Activated CD4-positive, alpha-beta memory T cell treated with anti-CD3 and anti-CD28 coated beads for 36 hours (primary cell): ENCODE data around the gene DCAF8L2. TPM values are rescaled to one million over a fixed set of nuclear protein-coding genes. Genes with fewer than 3 reads are reported as not detected.
"Not testable (repeated sequence)": the region's sequence is repeated elsewhere in the genome, so short reads cannot be mapped to it uniquely, and the experiment has no call there.

Experiments
- CTCF ChIA-PET: fragments of 350-600 bp; sonication (Branson Sonifier 250); formaldehyde crosslinking; loops from one replicate; lab custom pipeline; 2021; ENCODE audit warnings: antibody characterized with exemption, inconsistent platforms; lab: Charles Lee
- POLR2A ChIA-PET: fragments of 350-600 bp; sonication (Branson Sonifier 250); formaldehyde crosslinking; loops from one replicate; lab custom pipeline; 2021; ENCODE audit warnings: antibody characterized with exemption; lab: Charles Lee
- DNase-seq: peaks from one replicate; pipeline ENCODE4 v3.0.0-alpha.2; 2020
- H3K27ac Mint-ChIP-seq: one replicate; pipeline ENCODE4 v1.8.0; 2021; ENCODE audit warnings: mixed read lengths
- H3K27me3 Mint-ChIP-seq: one replicate; pipeline ENCODE4 v1.8.0; 2021; ENCODE audit warnings: mixed read lengths
- H3K36me3 Mint-ChIP-seq: one replicate; pipeline ENCODE4 v1.8.0; 2021; ENCODE audit warnings: mixed read lengths
- H3K4me1 Mint-ChIP-seq: one replicate; pipeline ENCODE4 v1.8.0; 2021; ENCODE audit warnings: low read depth, mixed read lengths
- H3K4me3 Mint-ChIP-seq: one replicate; pipeline ENCODE4 v1.8.0; 2021; ENCODE audit warnings: mild to moderate bottlenecking, mixed read lengths
- H3K9me3 Mint-ChIP-seq: one replicate; pipeline ENCODE4 v1.8.0; 2021; ENCODE audit warnings: mixed read lengths
- intact Hi-C: fragments of 100-400 bp; cut with micrococcal nuclease; formaldehyde crosslinking; loops from one replicate; pipeline ENCODE4 v1.15.1; 2023
- total RNA-seq, 2 experiments: library from RNA; stranded (reverse); gene quantifications; one replicate each; pipeline ENCODE4 v1.2.3, GENCODE V29; 2021

The DCAF8L2 gene
- not detected for total RNA-seq

DNA sequence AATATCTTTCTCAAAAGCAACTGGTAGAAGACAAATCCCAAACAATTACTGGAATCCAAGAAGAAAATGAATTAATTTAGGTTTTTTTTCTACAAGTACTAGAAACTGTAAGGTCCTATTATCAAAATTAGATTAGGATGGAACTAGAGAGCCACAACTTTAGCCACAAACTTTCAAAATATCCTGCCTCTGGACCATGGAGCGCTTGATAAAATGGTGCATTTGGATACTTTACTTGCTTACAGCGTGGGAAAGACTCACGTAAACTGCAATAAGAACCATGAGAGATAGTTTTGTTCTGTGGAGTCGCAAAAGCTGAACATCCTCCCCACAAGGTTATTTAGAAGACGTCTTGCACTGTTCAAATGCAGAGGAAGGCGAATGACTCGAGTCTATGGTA lies at the start of gene DCAF8L2:
TSS of gene DCAF8L2 (plus strand) at position 301 of the 400 bp plus-strand sequence. CDS start 156,552 bp downstream, outside the sequence.
- intact Hi-C loops = no loop called here
- Mint-ChIP-seq H3K27me3 (no peaks in the 10 kb centered on the region), H3K9me3 (peaks cover 4% of the 10 kb centered on the region), H3K4me3 (no peak within 1 kb of the TSS), H3K4me1 (no peaks in the 10 kb centered on the region), H3K27ac (no peak within 1 kb of the TSS), H3K36me3 (no peaks in the 10 kb centered on the region)
- CTCF ChIA-PET = no interaction called here
- DNase-seq = no peak
- POLR2A ChIA-PET = no interaction called here

DNA sequence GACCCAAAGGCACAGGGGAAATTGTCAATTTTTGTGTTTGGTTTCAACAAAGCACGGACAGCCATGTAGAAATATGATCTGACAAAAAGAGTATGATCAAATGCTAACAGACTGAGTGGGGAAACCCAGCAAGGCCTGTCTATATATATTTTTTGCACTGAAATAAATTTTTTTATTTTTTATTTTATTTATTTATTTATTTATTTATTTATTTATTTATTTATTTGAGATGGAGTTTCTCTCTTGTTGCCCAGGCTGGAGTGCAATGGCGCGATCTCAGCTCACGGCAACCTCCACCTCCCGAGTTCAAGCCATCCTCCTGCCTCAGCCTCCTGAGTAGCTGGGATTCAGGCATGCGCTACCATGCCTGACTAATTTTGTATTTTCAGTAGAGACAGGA lies 49.0 kb upstream of the DCAF8L2 start:
- H3K36me3 Mint-ChIP-seq, intact Hi-C loops, POLR2A ChIA-PET, H3K27ac Mint-ChIP-seq, H3K9me3 Mint-ChIP-seq, H3K27me3 Mint-ChIP-seq, H3K4me3 Mint-ChIP-seq, CTCF ChIA-PET, H3K4me1 Mint-ChIP-seq, DNase-seq: not testable (repeated sequence)

- Mint-ChIP-seq H3K36me3 (no peaks in the 10 kb centered on the region), H3K4me1 (no peaks in the 10 kb centered on the region), H3K9me3 (peaks cover 4% of the 10 kb centered on the region), H3K4me3 (no peak overlapping the region), H3K27me3 (no peaks in the 10 kb centered on the region), H3K27ac (no peak overlapping the region)
- ChIA-PET POLR2A (no interaction called here), CTCF (no interaction called here)
- intact Hi-C loops = no loop called here
- DNase-seq = no peak
Measured at GRCh38 chrX:27548624-27549023, 41.5 kb upstream of the DCAF8L2 start.

GRCh38 chrX:27549688-27550087 lies 40.5 kb upstream of the DCAF8L2 start:
- ChIA-PET POLR2A (no interaction called here), CTCF (no interaction called here)
- Mint-ChIP-seq H3K36me3 (no peaks in the 10 kb centered on the region), H3K9me3 (peaks cover 4% of the 10 kb centered on the region), H3K27me3 (no peaks in the 10 kb centered on the region), H3K27ac (no peak overlapping the region), H3K4me3 (no peak overlapping the region), H3K4me1 (no peaks in the 10 kb centered on the region)
- intact Hi-C loops = no loop called here
- DNase-seq = no peak

GRCh38 chrX:27555514-27555913 lies 34.6 kb upstream of the DCAF8L2 start:
- no peaks in the 10 kb centered on the region for H3K27me3 Mint-ChIP-seq
- ChIA-PET POLR2A (no interaction called here), CTCF (no interaction called here)
- no peak for DNase-seq
- H3K4me3 Mint-ChIP-seq = no peak overlapping the region
- H3K36me3 Mint-ChIP-seq = no peaks in the 10 kb centered on the region
- no peak overlapping the region for H3K27ac Mint-ChIP-seq
- H3K9me3 Mint-ChIP-seq = no peaks in the 10 kb centered on the region
- intact Hi-C loops = no loop called here
- H3K4me1 Mint-ChIP-seq = no peaks in the 10 kb centered on the region

DNA sequence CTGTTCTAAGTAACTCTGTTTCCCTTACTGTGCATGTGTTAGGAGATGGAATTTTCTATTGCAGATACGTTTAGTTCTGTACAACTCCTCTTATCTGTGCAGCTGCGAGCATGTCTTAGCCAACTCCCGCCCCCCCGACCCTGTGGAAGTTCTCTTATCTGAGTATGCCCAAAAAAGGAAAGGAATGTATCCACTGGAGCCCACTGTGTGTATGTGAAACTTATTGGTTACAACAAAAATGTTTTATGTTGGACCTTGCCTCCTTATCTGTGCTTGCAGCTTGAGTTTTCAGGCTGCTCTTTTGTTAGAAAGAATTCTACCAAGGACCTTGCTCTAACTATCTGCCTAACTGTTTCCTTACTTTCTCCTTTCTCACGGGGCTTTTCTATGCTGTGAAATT lies 24.2 kb upstream of the DCAF8L2 start:
- H3K4me3 Mint-ChIP-seq = no peak overlapping the region
- no peaks in the 10 kb centered on the region for H3K9me3 Mint-ChIP-seq
- CTCF ChIA-PET = no interaction called here
- no peak overlapping the region for H3K27ac Mint-ChIP-seq
- H3K27me3 Mint-ChIP-seq = no peaks in the 10 kb centered on the region
- no peaks in the 10 kb centered on the region for H3K36me3 Mint-ChIP-seq
- intact Hi-C loops = no loop called here
- POLR2A ChIA-PET = no interaction called here
- DNase-seq = no peak
- no peaks in the 10 kb centered on the region for H3K4me1 Mint-ChIP-seq

DNA sequence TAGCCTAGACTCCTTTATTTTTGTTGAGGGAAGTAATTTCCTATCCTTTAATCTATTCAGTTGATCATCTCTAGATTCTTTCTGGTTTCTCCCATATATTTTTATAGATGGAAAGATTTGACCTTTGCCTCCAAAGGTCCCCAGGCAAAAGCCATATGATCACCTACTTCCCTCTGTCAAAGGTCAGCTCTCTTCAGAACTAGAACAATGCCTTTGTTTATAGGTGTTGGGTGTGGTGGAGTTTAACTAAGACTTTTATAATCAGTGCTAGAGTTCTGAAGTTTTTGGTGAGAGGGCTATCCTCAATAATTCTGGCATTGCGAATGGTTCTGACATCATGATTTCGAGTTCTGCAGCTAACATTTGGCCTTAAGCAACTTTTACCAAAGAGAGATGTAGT lies 19.0 kb upstream of the DCAF8L2 start:
- POLR2A ChIA-PET = no interaction called here
- H3K4me3 Mint-ChIP-seq = no peak overlapping the region
- no peak overlapping the region for H3K27ac Mint-ChIP-seq
- DNase-seq = no peak
- no peaks in the 10 kb centered on the region for H3K9me3 Mint-ChIP-seq
- no peaks in the 10 kb centered on the region for H3K36me3 Mint-ChIP-seq
- intact Hi-C loops = no loop called here
- CTCF ChIA-PET = no interaction called here
- no peaks in the 10 kb centered on the region for H3K27me3 Mint-ChIP-seq
- no peaks in the 10 kb centered on the region for H3K4me1 Mint-ChIP-seq

- Mint-ChIP-seq H3K27ac (no peak overlapping the region), H3K36me3 (no peaks in the 10 kb centered on the region), H3K4me1 (no peaks in the 10 kb centered on the region), H3K27me3 (no peaks in the 10 kb centered on the region), H3K9me3 (no peaks in the 10 kb centered on the region), H3K4me3 (no peak overlapping the region)
- ChIA-PET POLR2A (no interaction called here), CTCF (no interaction called here)
- DNase-seq = no peak
- intact Hi-C loops = no loop called here
Measured at GRCh38 chrX:27575565-27575964, 14.6 kb upstream of the DCAF8L2 start.

- Mint-ChIP-seq H3K9me3 (peaks cover 2% of the 10 kb centered on the region), H3K4me1 (no peaks in the 10 kb centered on the region), H3K4me3 (no peak overlapping the region), H3K27me3 (no peaks in the 10 kb centered on the region), H3K27ac (no peak overlapping the region), H3K36me3 (no peaks in the 10 kb centered on the region)
- POLR2A ChIA-PET = no interaction called here
- no peak for DNase-seq
- CTCF ChIA-PET = no interaction called here
- intact Hi-C loops = no loop called here
Measured at GRCh38 chrX:27583976-27584375, 6.2 kb upstream of the DCAF8L2 start.

DNA sequence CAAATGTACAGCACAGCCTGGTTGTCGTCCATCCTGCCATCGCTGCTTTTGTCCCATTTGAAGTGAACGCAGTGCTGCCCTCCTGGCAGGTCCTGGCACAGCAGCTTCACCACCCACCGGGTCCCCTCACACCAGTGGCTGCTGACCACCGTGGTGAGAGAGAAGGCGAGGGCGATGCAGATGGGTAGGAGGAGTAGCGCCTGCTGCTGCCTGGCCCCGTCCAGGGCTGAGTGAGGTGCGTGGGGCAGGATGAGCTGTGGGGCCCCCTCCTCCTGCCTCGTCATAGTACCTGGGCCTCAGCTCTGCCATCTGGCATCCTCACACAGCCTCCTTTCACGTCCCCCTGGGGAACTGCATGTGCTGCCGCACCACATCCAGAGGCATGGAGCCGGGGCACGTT lies 1.8 kb downstream of the DCAF8L2 start:
- ChIA-PET CTCF (no interaction called here), POLR2A (no interaction called here)
- no peak for DNase-seq
- Mint-ChIP-seq H3K9me3 (peaks cover 4% of the 10 kb centered on the region), H3K4me1 (no peaks in the 10 kb centered on the region), H3K27ac (no peak overlapping the region), H3K36me3 (no peaks in the 10 kb centered on the region), H3K27me3 (no peaks in the 10 kb centered on the region), H3K4me3 (no peak overlapping the region)
- intact Hi-C loops = no loop called here

DNA sequence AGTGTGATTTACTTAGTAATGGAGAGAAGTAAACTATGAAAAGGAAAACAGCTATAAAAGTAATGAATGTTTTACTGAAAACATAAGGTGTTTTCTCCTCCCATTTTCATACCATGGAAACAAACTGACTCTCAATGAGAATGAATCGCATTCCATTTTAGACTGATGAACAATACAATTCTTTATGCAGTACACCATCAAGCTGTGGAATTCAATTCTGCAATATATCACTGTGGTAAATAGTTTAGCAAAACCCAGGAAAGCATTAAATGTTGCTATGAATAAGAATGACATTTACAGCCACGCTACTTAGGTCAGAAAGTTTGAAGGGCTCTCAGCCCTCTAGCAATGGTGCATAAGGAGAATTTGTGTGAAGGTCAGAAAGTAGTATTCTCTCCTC lies 7.4 kb downstream of the DCAF8L2 start:
- no peak overlapping the region for H3K4me3 Mint-ChIP-seq
- ChIA-PET CTCF (no interaction called here), POLR2A (no interaction called here)
- H3K4me1 Mint-ChIP-seq = no peaks in the 10 kb centered on the region
- peaks cover 4% of the 10 kb centered on the region for H3K9me3 Mint-ChIP-seq
- H3K27ac Mint-ChIP-seq = no peak overlapping the region
- intact Hi-C loops = no loop called here
- H3K36me3 Mint-ChIP-seq = no peaks in the 10 kb centered on the region
- DNase-seq = no peak
- H3K27me3 Mint-ChIP-seq = no peaks in the 10 kb centered on the region

GRCh38 chrX:27598312-27598711 lies 8.2 kb downstream of the DCAF8L2 start:
- H3K4me1 Mint-ChIP-seq = no peaks in the 10 kb centered on the region
- H3K27ac Mint-ChIP-seq = no peak overlapping the region
- no peak for DNase-seq
- H3K27me3 Mint-ChIP-seq = no peaks in the 10 kb centered on the region
- no peaks in the 10 kb centered on the region for H3K36me3 Mint-ChIP-seq
- ChIA-PET CTCF (no interaction called here), POLR2A (no interaction called here)
- intact Hi-C loops = no loop called here
- H3K9me3 Mint-ChIP-seq = no peaks in the 10 kb centered on the region
- H3K4me3 Mint-ChIP-seq = no peak overlapping the region

DNA sequence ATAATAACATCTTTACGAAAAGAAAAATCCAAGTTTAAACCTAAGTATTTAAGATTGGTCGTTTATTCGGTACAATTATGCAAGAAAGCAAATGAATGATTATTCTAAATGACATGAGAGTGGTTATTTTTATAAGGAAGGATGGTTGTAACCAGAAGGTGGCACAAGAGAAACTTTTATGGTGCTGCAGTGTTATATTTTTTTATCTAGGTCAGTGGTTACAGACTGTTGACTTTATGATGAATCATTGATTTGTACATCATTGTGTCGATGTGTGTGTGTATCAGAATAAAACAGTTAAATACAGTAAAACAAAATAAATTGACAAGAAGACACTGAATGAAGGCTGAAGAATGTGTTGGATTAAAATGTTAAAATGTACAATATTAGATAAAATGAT lies 9.8 kb downstream of the DCAF8L2 start:
- CTCF ChIA-PET = no interaction called here
- H3K4me1 Mint-ChIP-seq = no peaks in the 10 kb centered on the region
- no peak overlapping the region for H3K27ac Mint-ChIP-seq
- H3K36me3 Mint-ChIP-seq = no peaks in the 10 kb centered on the region
- intact Hi-C loops = no loop called here
- DNase-seq = no peak
- no peak overlapping the region for H3K4me3 Mint-ChIP-seq
- H3K27me3 Mint-ChIP-seq = no peaks in the 10 kb centered on the region
- POLR2A ChIA-PET = no interaction called here
- no peaks in the 10 kb centered on the region for H3K9me3 Mint-ChIP-seq

GRCh38 chrX:27600686-27601085 lies 10.5 kb downstream of the DCAF8L2 start:
- no peak for DNase-seq
- Mint-ChIP-seq H3K9me3 (no peaks in the 10 kb centered on the region), H3K4me3 (no peak overlapping the region), H3K36me3 (no peaks in the 10 kb centered on the region), H3K27ac (no peak overlapping the region), H3K4me1 (no peaks in the 10 kb centered on the region), H3K27me3 (no peaks in the 10 kb centered on the region)
- intact Hi-C loops = no loop called here
- ChIA-PET CTCF (no interaction called here), POLR2A (no interaction called here)
